Measurements from ENCODE around the gene AFMID. TPM values are rescaled to one million over a fixed set of nuclear protein-coding genes. Genes with fewer than 3 reads are reported as not detected.

AFMID gene
- total and polyA plus RNA-seq, 2 donors (not counting 3 experiments of a cell fraction or from before 2014, with no cell fraction given): 33.5 to 42.9 TPM

GRCh38 chr17:78174870-78175642 is 12.1 kb upstream of the AFMID start:
- CTCF ChIA-PET: interaction anchor here (0.5 to 4.9 kb wide), 22 partner anchors 8 to 528 kb away, joined by 3 to 57 read pairs (median 4); partner anchors contain the start of genes TK1 and TMC6
- H4K20me1 ChIP-seq (replicated peaks; ENCODE audit: control insufficient read depth, extremely low read depth, insufficient read depth, low read length): no peaks in the 10 kb centered on the region
- no TSS peak for BruUV-seq (replicated peaks)
- peaks cover 0 to 6% of the 10 kb centered on the region in 2 experiments for H3K36me3 ChIP-seq (ENCODE audit: control insufficient read depth in 2 of 2, extremely low read depth in 1 of 2, insufficient read depth in 2 of 2, low read length in 2 of 2)
- peak overlapping the region; percentile 20 for H2AFZ ChIP-seq (ENCODE audit: low read depth, low read length)
- intact Hi-C loops (cut with micrococcal nuclease): loop anchor here (1.0 to 5.0 kb wide), 2 partner anchors 76 to 158 kb away; no protein-coding TSS in a partner anchor
- no peaks in the 10 kb centered on the region for H3K27me3 ChIP-seq (ENCODE audit: control insufficient read depth in 2 of 2, insufficient read depth in 2 of 2, low read length in 2 of 2)
- no peaks in the 10 kb centered on the region for H3K9me1 ChIP-seq (replicated peaks; ENCODE audit: control insufficient read depth, extremely low read depth, insufficient read depth, low read length)
- no peak overlapping the region for H3K4me3 ChIP-seq (replicated peaks in 1 of 3; ENCODE audit: insufficient read depth in 1 of 3, low read depth in 1 of 3, low read length in 3 of 3)
- FAIRE-seq (no peak), DNase-seq (ENCODE audit: low read depth, low spot score) (no peak)
- peaks cover 8% of the 10 kb centered on the region for H3K4me1 ChIP-seq (ENCODE audit: control insufficient read depth, extremely low read depth, insufficient read depth, low read length)
- POLR2A ChIA-PET: no interaction called here
- H3K27ac ChIP-seq (ENCODE audit: insufficient read depth, low read depth, low read length): no peak overlapping the region
- no peak overlapping the region for H3K9ac ChIP-seq (replicated peaks; ENCODE audit: extremely low read depth, insufficient read depth, low read length)
- no peak for TF ChIP-seq CTCF (IDR thresholded peaks at IDR 0.05; ENCODE audit: extremely low read depth in 1 of 2, insufficient read depth in 1 of 2, low read depth in 1 of 2, low read length in 2 of 2)
- H3K4me2 ChIP-seq (ENCODE audit: insufficient read depth, low read length): no peak overlapping the region
- no peaks in the 10 kb centered on the region for H3K9me3 ChIP-seq (replicated peaks; ENCODE audit: control insufficient read depth, insufficient read depth, low read length)
- dilution Hi-C loops (cut with MboI; ENCODE audit: extremely low pct_ligation_motif_present, low sequenced_read_pairs): no loop called here
- H3K79me2 ChIP-seq (ENCODE audit: control insufficient read depth, insufficient read depth, low read length): no peaks in the 10 kb centered on the region

GRCh38 chr17:78175643-78175981 is 11.6 kb upstream of the AFMID start:
- H4K20me1 ChIP-seq (replicated peaks; ENCODE audit: control insufficient read depth, extremely low read depth, insufficient read depth, low read length): no peaks in the 10 kb centered on the region
- no peaks in the 10 kb centered on the region for H3K9me3 ChIP-seq (replicated peaks; ENCODE audit: control insufficient read depth, insufficient read depth, low read length)
- peaks cover 0 to 6% of the 10 kb centered on the region in 2 experiments for H3K36me3 ChIP-seq (ENCODE audit: control insufficient read depth in 2 of 2, extremely low read depth in 1 of 2, insufficient read depth in 2 of 2, low read length in 2 of 2)
- intact Hi-C loops (cut with micrococcal nuclease): loop anchor here (5.0 kb wide), 1 partner anchor 158 kb away; no protein-coding TSS in a partner anchor
- no peak for DNase-seq (ENCODE audit: low read depth, low spot score)
- no peaks in the 10 kb centered on the region for H3K9me1 ChIP-seq (replicated peaks; ENCODE audit: control insufficient read depth, extremely low read depth, insufficient read depth, low read length)
- H3K4me2 ChIP-seq (ENCODE audit: insufficient read depth, low read length): no peak overlapping the region
- no peak overlapping the region for H3K27ac ChIP-seq (ENCODE audit: insufficient read depth, low read depth, low read length)
- POLR2A ChIA-PET: interaction anchor here (0.8 kb wide), 1 partner anchor 10 kb away, joined by 3 read pairs; no protein-coding TSS in a partner anchor
- no peak overlapping the region for H3K9ac ChIP-seq (replicated peaks; ENCODE audit: extremely low read depth, insufficient read depth, low read length)
- H3K27me3 ChIP-seq (ENCODE audit: control insufficient read depth in 2 of 2, insufficient read depth in 2 of 2, low read length in 2 of 2): no peaks in the 10 kb centered on the region
- no peak for TF ChIP-seq EZH2 (IDR thresholded peaks at IDR 0.05; ENCODE audit: borderline replicate concordance, low read depth, low read length, severe bottlenecking)
- TF ChIP-seq CTCF (IDR thresholded peaks at IDR 0.05; ENCODE audit: extremely low read depth in 1 of 2, insufficient read depth in 1 of 2, low read depth in 1 of 2, low read length in 2 of 2): no peak
- TF ChIP-seq GATA2 (IDR thresholded peaks at IDR 0.05; ENCODE audit: insufficient read depth, insufficient read length, low read depth, low read length): no peak
- TF ChIP-seq MAX (IDR thresholded peaks at IDR 0.05; ENCODE audit: insufficient read depth, insufficient read length): no peak
- CTCF ChIA-PET: interaction anchor here (0.7 to 4.9 kb wide), 18 partner anchors 10 to 91 kb away, joined by 3 to 57 read pairs (median 5); partner anchors contain the start of genes TK1 and TMC6
- dilution Hi-C loops (cut with MboI; ENCODE audit: extremely low pct_ligation_motif_present, low sequenced_read_pairs): no loop called here
- no peak overlapping the region for H3K4me3 ChIP-seq (replicated peaks in 1 of 3; ENCODE audit: insufficient read depth in 1 of 3, low read depth in 1 of 3, low read length in 3 of 3)
- BruUV-seq (replicated peaks): no TSS peak
- peaks cover 8% of the 10 kb centered on the region for H3K4me1 ChIP-seq (ENCODE audit: control insufficient read depth, extremely low read depth, insufficient read depth, low read length)
- no peak overlapping the region for H2AFZ ChIP-seq (ENCODE audit: low read depth, low read length)
- no peak for FAIRE-seq
- H3K79me2 ChIP-seq (ENCODE audit: control insufficient read depth, insufficient read depth, low read length): no peaks in the 10 kb centered on the region
